ENCODE data around the gene CYFIP1. TPM values are rescaled to one million over a fixed set of nuclear protein-coding genes. Genes with fewer than 3 reads are reported as not detected.

Gene CYFIP1
- total RNA-seq, 1 experiment from 2014 or later, result 112 TPM

DNA sequence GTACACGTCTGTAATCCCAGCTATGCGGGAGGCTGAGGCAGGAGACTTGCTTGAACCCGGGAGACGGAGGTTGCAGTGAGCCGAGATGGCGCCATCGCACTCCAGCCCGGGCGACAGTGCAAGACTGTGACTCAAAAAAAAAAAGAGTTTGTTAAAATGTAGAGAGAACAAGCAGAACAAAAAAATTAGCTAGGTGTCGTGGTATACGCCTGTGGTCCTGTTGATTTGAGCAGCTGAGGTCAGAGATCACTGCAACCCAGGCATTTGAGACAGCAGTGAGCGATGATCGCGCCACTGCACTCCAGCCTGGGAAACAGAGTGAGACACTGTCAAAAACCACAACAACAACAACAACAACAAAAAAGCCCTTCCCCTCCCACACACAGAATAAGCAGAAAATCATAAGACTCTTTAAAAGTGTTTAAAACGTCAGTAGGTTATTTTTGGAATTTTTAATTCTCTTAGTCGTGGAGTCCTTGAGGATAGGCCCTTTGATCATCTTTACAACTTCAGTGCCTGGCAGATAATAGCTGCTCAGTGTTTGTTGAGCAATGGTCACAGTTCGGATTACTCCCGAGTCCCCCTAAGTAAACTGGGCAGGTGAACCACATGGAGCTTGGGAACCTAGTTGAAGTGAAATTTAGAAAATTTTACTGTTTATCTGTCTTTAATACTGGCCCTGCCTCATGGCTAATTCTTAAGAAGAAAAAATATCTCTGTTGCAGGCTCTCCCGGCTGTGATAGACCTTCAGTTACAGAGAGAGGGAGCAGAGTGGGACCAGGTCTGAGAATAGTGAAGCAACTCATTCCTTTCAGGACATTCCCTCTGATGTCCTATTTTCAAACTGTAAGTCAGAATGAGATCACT, 135.5 kb downstream of the CYFIP1 start:
- H3K4me1 ChIP-seq (ENCODE audit: insufficient read depth, low read length, poor library complexity, severe bottlenecking), result peaks cover 10% of the 10 kb centered on the region
- H3K36me3 ChIP-seq (ENCODE audit: insufficient read depth, low read length, poor library complexity, severe bottlenecking), result peaks cover 20% of the 10 kb centered on the region
- no peaks in the 10 kb centered on the region for H3K9me3 ChIP-seq (ENCODE audit: low read depth, low read length, poor library complexity, severe bottlenecking)
- TF ChIP-seq EZH2 (IDR thresholded peaks at IDR 0.05; ENCODE audit: borderline replicate concordance, low read depth, low read length, poor library complexity, severe bottlenecking), result no peak
- TF ChIP-seq, protein P1, sequence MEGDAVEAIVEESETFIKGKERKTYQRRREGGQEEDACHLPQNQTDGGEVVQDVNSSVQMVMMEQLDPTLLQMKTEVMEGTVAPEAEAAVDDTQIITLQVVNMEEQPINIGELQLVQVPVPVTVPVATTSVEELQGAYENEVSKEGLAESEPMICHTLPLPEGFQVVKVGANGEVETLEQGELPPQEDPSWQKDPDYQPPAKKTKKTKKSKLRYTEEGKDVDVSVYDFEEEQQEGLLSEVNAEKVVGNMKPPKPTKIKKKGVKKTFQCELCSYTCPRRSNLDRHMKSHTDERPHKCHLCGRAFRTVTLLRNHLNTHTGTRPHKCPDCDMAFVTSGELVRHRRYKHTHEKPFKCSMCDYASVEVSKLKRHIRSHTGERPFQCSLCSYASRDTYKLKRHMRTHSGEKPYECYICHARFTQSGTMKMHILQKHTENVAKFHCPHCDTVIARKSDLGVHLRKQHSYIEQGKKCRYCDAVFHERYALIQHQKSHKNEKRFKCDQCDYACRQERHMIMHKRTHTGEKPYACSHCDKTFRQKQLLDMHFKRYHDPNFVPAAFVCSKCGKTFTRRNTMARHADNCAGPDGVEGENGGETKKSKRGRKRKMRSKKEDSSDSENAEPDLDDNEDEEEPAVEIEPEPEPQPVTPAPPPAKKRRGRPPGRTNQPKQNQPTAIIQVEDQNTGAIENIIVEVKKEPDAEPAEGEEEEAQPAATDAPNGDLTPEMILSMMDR (conservative IDR thresholded peaks at IDR 0.05; ENCODE audit: low read depth, low read length), result no peak
- BruUV-seq (replicated peaks), result no TSS peak
- intact Hi-C loops (cut with micrococcal nuclease; ENCODE audit: unreplicated experiment), result loop anchor here (5.0 to 10.0 kb wide), 2 partner anchors 43 to 130 kb away; no protein-coding TSS in a partner anchor
- ChIA-PET POLR2A (ENCODE audit: low non-redundant PET) (no interaction called here), CTCF (no interaction called here)
- H3K4me3 ChIP-seq (ENCODE audit: low read depth, low read length, poor library complexity, severe bottlenecking), result no peak overlapping the region
- no peak for DNase-seq (ENCODE audit: low spot score)
- H3K27ac ChIP-seq (ENCODE audit: low read depth, low read length, poor library complexity, severe bottlenecking), result no peak overlapping the region
- H3K27me3 ChIP-seq (replicated peaks; ENCODE audit: insufficient read depth, low read depth, low read length, poor library complexity), result no peaks in the 10 kb centered on the region

DNA sequence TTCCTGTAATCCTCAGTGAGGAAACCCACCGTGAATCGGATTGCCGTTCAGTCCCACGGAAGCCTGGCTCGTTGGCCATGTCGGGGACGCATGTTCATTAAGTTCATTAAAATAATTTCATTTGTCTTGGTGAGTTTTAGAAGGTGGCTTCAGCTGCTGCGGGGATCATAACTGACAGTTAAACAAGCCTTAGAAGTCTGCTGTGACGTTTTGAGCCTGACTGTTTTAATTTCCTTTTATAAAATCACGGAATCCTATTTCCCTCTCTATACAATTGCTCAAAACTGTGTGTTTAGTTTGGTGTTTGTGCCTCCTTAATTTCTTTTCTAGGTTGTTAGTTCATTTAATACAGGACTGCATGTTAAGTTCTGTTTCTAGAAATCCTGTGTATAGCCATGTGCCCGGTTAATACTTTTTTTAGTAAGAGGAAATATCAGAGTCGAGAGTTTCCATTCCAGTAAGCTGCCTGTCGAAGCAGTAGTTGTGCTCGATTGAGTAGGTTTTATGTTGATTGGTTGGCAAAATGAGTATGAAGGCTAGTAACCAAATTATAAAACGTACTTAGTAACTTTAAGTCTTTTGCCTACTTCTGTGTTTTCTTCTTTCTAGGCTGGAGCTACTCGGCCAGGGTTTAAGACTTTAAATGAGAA, 141.0 kb downstream of the CYFIP1 start:
- no peaks in the 10 kb centered on the region for H3K27me3 ChIP-seq (replicated peaks; ENCODE audit: insufficient read depth, low read depth, low read length, poor library complexity)
- H3K9me3 ChIP-seq (ENCODE audit: low read depth, low read length, poor library complexity, severe bottlenecking), result no peaks in the 10 kb centered on the region
- intact Hi-C loops (cut with micrococcal nuclease; ENCODE audit: unreplicated experiment), result loop anchor here (5.0 kb wide), 1 partner anchor 33 kb away; no protein-coding TSS in a partner anchor
- POLR2A ChIA-PET (ENCODE audit: low non-redundant PET), result no interaction called here
- CTCF ChIA-PET, result no interaction called here
- H3K36me3 ChIP-seq (ENCODE audit: insufficient read depth, low read length, poor library complexity, severe bottlenecking), result peaks cover 12% of the 10 kb centered on the region
- peak overlapping the region; percentile 80 for H3K4me3 ChIP-seq (ENCODE audit: low read depth, low read length, poor library complexity, severe bottlenecking)
- H3K27ac ChIP-seq (ENCODE audit: low read depth, low read length, poor library complexity, severe bottlenecking), result peak overlapping the region; percentile 96
- TF ChIP-seq, protein P1 (conservative IDR thresholded peaks at IDR 0.05; ENCODE audit: low read depth, low read length), result no peak
- no peak for TF ChIP-seq EZH2 (IDR thresholded peaks at IDR 0.05; ENCODE audit: borderline replicate concordance, low read depth, low read length, poor library complexity, severe bottlenecking)
- no TSS peak for BruUV-seq (replicated peaks)
- H3K4me1 ChIP-seq (ENCODE audit: insufficient read depth, low read length, poor library complexity, severe bottlenecking), result peaks cover 10% of the 10 kb centered on the region
- DNase-seq (ENCODE audit: low spot score), result no peak

DNA sequence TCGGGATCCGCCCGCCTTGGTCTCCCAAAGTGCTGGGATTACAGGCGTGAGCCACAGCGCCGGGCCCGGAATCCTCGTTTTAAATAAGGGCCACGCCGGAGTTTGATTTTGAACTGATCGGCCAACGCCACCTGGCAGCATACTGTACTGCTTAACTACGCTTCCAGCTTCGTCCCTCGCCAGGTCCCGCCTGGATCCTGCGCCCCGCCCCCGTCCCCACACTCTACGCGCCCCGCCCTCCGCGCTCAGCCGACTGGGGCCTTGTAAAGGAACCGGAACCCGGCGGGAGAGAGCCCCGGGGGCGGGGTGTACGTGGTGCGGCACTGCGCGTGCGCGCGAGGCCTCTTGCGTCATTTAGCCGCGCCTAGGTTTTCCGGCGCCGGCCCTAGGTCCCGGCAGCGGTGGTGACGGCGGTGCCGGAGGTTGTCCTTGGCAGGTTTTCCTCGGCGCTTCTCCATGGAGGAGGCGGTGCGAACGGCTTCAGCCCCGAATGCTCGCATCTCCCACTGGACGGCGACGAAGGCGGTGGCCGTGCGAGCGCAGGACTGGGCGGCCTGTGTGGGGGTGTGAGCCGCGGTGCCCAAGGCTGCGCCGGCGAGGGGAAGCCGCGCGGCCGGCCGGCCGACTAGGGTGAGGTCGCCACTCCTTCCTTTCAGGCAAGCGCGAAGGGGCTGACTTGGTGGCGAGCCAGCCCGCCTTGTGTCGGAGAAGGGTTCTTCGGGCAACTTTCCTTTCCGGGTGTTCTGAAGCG, 141.7 kb downstream of the CYFIP1 start, which contains the start of gene NIPA2:
NIPA2 (plus strand) TSS at position 375 of the 751 bp plus-strand sequence. CDS start 13,066 bp downstream, outside the sequence.
- H3K36me3 ChIP-seq (ENCODE audit: insufficient read depth, low read length, poor library complexity, severe bottlenecking), result peaks cover 5% of the 10 kb centered on the region
- intact Hi-C loops (cut with micrococcal nuclease; ENCODE audit: unreplicated experiment), result loop anchor here (1.0 to 5.0 kb wide), 2 partner anchors 34 to 51 kb away; no protein-coding TSS in a partner anchor
- peak within 1 kb of the TSS; percentile 80 for H3K4me3 ChIP-seq (ENCODE audit: low read depth, low read length, poor library complexity, severe bottlenecking)
- ChIA-PET POLR2A (ENCODE audit: low non-redundant PET) (interaction anchor here (0.6 kb wide), 1 partner anchor 30 kb away, joined by 16 read pairs; no protein-coding TSS in a partner anchor), CTCF (no interaction called here)
- H3K9me3 ChIP-seq (ENCODE audit: low read depth, low read length, poor library complexity, severe bottlenecking), result no peaks in the 10 kb centered on the region
- peak; percentile 99 for DNase-seq (ENCODE audit: low spot score)
- no TSS peak for BruUV-seq (replicated peaks)
- peaks cover 10% of the 10 kb centered on the region for H3K4me1 ChIP-seq (ENCODE audit: insufficient read depth, low read length, poor library complexity, severe bottlenecking)
- H3K27ac ChIP-seq (ENCODE audit: low read depth, low read length, poor library complexity, severe bottlenecking), result peak within 1 kb of the TSS; percentile 96
- H3K27me3 ChIP-seq (replicated peaks; ENCODE audit: insufficient read depth, low read depth, low read length, poor library complexity), result no peaks in the 10 kb centered on the region
- no peak for TF ChIP-seq EZH2 (IDR thresholded peaks at IDR 0.05; ENCODE audit: borderline replicate concordance, low read depth, low read length, poor library complexity, severe bottlenecking)
- TF ChIP-seq, protein P1 (conservative IDR thresholded peaks at IDR 0.05; ENCODE audit: low read depth, low read length), result no peak
